H1 (cell line): ENCODE results near the gene MED13. TPM values are rescaled to one million over a fixed set of nuclear protein-coding genes. Genes with fewer than 3 reads are reported as not detected.

Experiments used
- CTCF ChIA-PET: fragments of 300-600 bp; sonication (Branson Sonifier 250); formaldehyde crosslinking; loops from one replicate; lab custom pipeline; 2021; ENCODE audit not compliant: partially characterized antibody; lab: Charles Lee
- POLR2A ChIA-PET: fragments of 300-600 bp; sonication (Branson Sonifier 250); formaldehyde crosslinking; loops from one replicate; lab custom pipeline; 2021; ENCODE audit warnings: inconsistent platforms; ENCODE audit not compliant: partially characterized antibody; lab: Charles Lee
- DNase-seq, 2 experiments: peaks; one replicate each; pipeline versions ENCODE4 v3.0.0 to v3.0.0-alpha.2; 2010 to 2022; ENCODE audit warnings: low spot score in 2 of 2, low read depth in 1 of 2, mixed read lengths in 1 of 2
- FAIRE-seq: peaks from 2 replicates; lab custom pipeline; 2011; peaks lifted over from hg19 to GRCh38; lab: Jason Lieb, UNC
- H2AFZ ChIP-seq: 2 replicates; pipeline ENCODE4 v1.8.1; 2012; ENCODE audit warnings: low read length, inconsistent platforms
- H2AK5ac ChIP-seq: 2 replicates; pipeline ENCODE4 v1.6.1; 2013; ENCODE audit warnings: low read depth, low read length
- H2BK120ac ChIP-seq: replicated peaks from 2 replicates; pipeline ENCODE3; 2013; ENCODE audit warnings: low read depth, low read length, inconsistent platforms
- H2BK12ac ChIP-seq: 2 replicates; pipeline ENCODE4 v1.6.1; 2013; ENCODE audit warnings: low read depth, low read length
- H2BK15ac ChIP-seq: 2 replicates; pipeline ENCODE4 v1.6.1; 2013; ENCODE audit warnings: low read length
- H2BK20ac ChIP-seq: 2 replicates; pipeline ENCODE4 v1.6.1; 2013; ENCODE audit warnings: low read length
- H2BK5ac ChIP-seq: 2 replicates; pipeline ENCODE4 v1.6.1; 2013; ENCODE audit warnings: low read depth, low read length
- H3K14ac ChIP-seq: 2 replicates; pipeline ENCODE4 v1.6.1; 2013; ENCODE audit warnings: inconsistent platforms; ENCODE audit not compliant: insufficient read length
- H3K18ac ChIP-seq: 2 replicates; pipeline ENCODE4 v1.6.1; 2013; ENCODE audit warnings: low read length; ENCODE audit errors: extremely low read depth
- H3K23ac ChIP-seq: 2 replicates; pipeline ENCODE4 v1.6.1; 2013; ENCODE audit warnings: inconsistent platforms; ENCODE audit not compliant: insufficient read length
- H3K23me2 ChIP-seq: 2 replicates; pipeline ENCODE4 v1.6.1; 2013; ENCODE audit warnings: low read depth, low read length
- H3K27ac ChIP-seq: 2 replicates; pipeline ENCODE4 v1.6.1; 2011; ENCODE audit warnings: low read depth, low read length, inconsistent platforms
- H3K27me3 ChIP-seq, 4 experiments: replicated peaks in 1 of 4; 1 replicate in 1 of 4; 2 replicates in 3 of 4; pipeline versions ENCODE4 v1.6.1 to v1.8.1; 2011 to 2013; ENCODE audit warnings: low read length in 3 of 4, mild to moderate bottlenecking in 3 of 4, inconsistent platforms in 2 of 4, mixed read lengths in 2 of 4, moderate library complexity in 1 of 4; ENCODE audit not compliant: control insufficient read depth in 3 of 4, insufficient read depth in 3 of 4; ENCODE audit errors: extremely low read depth in 1 of 4
- H3K36me3 ChIP-seq, 4 experiments: 2 replicates each; pipeline versions ENCODE4 v1.6.1 to v1.8.1; 2011 to 2013; ENCODE audit warnings: mild to moderate bottlenecking in 4 of 4, low read length in 3 of 4, moderate library complexity in 2 of 4, control low read depth in 1 of 4, inconsistent platforms in 1 of 4; ENCODE audit not compliant: insufficient read depth in 4 of 4, control insufficient read depth in 2 of 4
- H3K4ac ChIP-seq: replicated peaks from 2 replicates; pipeline ENCODE3; 2013; ENCODE audit warnings: low read length, low read depth, mixed read lengths, inconsistent platforms; ENCODE audit not compliant: insufficient read length
- H3K4me1 ChIP-seq, 4 experiments: replicated peaks in 1 of 4; 1 replicate in 1 of 4; 2 replicates in 3 of 4; pipeline versions ENCODE4 v1.6.1 to v1.8.1; 2011 to 2013; ENCODE audit warnings: low read length in 3 of 4, inconsistent platforms in 2 of 4, mixed read lengths in 1 of 4; ENCODE audit not compliant: insufficient read depth in 4 of 4, control insufficient read depth in 3 of 4
- H3K4me2 ChIP-seq, 2 experiments: 2 replicates each; pipeline versions ENCODE4 v1.6.1 to v1.8.1; 2011 to 2013; ENCODE audit warnings: low read depth in 2 of 2, low read length in 2 of 2, control low read depth in 1 of 2, inconsistent platforms in 1 of 2, mild to moderate bottlenecking in 1 of 2; ENCODE audit not compliant: insufficient read depth in 1 of 2
- H3K4me3 ChIP-seq, 4 experiments: fragments of 200-600, 300-600 bp in 1 of 4; sonication (generic), shearing (Covaris generic), sonication (Bioruptor Twin) in 1 of 4; 2 replicates each; pipeline versions ENCODE4 v1.5.1 to v1.8.1; 2011 to 2016; ENCODE audit warnings: low read length in 4 of 4, low read depth in 3 of 4, control low read depth in 2 of 4, inconsistent platforms in 2 of 4, mild to moderate bottlenecking in 2 of 4, mixed read lengths in 1 of 4, moderate library complexity in 1 of 4; ENCODE audit not compliant: insufficient read depth in 2 of 4; ENCODE audit errors: extremely low read depth in 1 of 4
- H3K56ac ChIP-seq: replicated peaks from 2 replicates; pipeline ENCODE3; 2013; ENCODE audit warnings: low read depth, mild to moderate bottlenecking, mixed read lengths, low read length, inconsistent platforms; ENCODE audit not compliant: insufficient read length
- H3K79me1 ChIP-seq: 2 replicates; pipeline ENCODE4 v1.6.1; 2013; ENCODE audit warnings: low read depth, low read length, control low read depth
- H3K79me2 ChIP-seq, 2 experiments: 2 replicates each; pipeline versions ENCODE4 v1.6.1 to v1.8.1; 2012 to 2013; ENCODE audit warnings: low read length in 2 of 2, mild to moderate bottlenecking in 2 of 2, inconsistent platforms in 1 of 2; ENCODE audit not compliant: insufficient read depth in 2 of 2, control insufficient read depth in 1 of 2
- H3K9ac ChIP-seq, 4 experiments: replicated peaks in 1 of 4; 1 replicate in 1 of 4; 2 replicates in 3 of 4; pipeline versions ENCODE4 v1.6.1 to v1.8.1; 2011 to 2013; ENCODE audit warnings: low read depth in 3 of 4, low read length in 3 of 4, control low read depth in 2 of 4, mild to moderate bottlenecking in 2 of 4, moderate library complexity in 2 of 4, inconsistent platforms in 1 of 4; ENCODE audit errors: extremely low read depth in 1 of 4
- H3K9me3 ChIP-seq, 2 experiments: 2 replicates each; pipeline versions ENCODE4 v1.6.1 to v1.8.1; 2012 to 2013; ENCODE audit warnings: mild to moderate bottlenecking in 2 of 2, moderate library complexity in 2 of 2, control low read depth in 1 of 2, inconsistent platforms in 1 of 2, low read depth in 1 of 2, low read length in 1 of 2, mixed read lengths in 1 of 2; ENCODE audit not compliant: insufficient read depth in 2 of 2
- H4K20me1 ChIP-seq, 2 experiments: replicated peaks in 1 of 2; 2 replicates each; pipeline versions ENCODE3 to v1.8.1; 2011 to 2013; ENCODE audit warnings: inconsistent platforms in 2 of 2, low read length in 2 of 2, mild to moderate bottlenecking in 1 of 2; ENCODE audit not compliant: insufficient read depth in 2 of 2, control insufficient read depth in 1 of 2
- H4K5ac ChIP-seq: 2 replicates; pipeline ENCODE4 v1.6.1; 2013; ENCODE audit warnings: low read length, low read depth, mixed read lengths, inconsistent platforms; ENCODE audit not compliant: insufficient read length
- H4K8ac ChIP-seq: 2 replicates; pipeline ENCODE4 v1.8.0; 2013; ENCODE audit warnings: mild to moderate bottlenecking, moderate library complexity, low read length, inconsistent platforms; ENCODE audit not compliant: insufficient read depth; ENCODE audit errors: extremely low read depth
- H4K91ac ChIP-seq: replicated peaks from 2 replicates; pipeline ENCODE3; 2013; ENCODE audit warnings: low read length, mixed read lengths, inconsistent platforms; ENCODE audit not compliant: insufficient read length
- ASH2L ChIP-seq: fragments of 200-600, 300-600 bp; sonication (generic); IDR thresholded peaks from one replicate; pipeline ENCODE4 v1.7.1; 2017; ENCODE audit warnings: low read length
- CHD2 ChIP-seq: IDR thresholded peaks from 2 replicates; pipeline ENCODE4 v1.6.1; 2012; ENCODE audit warnings: low read length, improper control_type of control experiment
- E2F6 ChIP-seq: IDR thresholded peaks from 2 replicates; pipeline ENCODE4 v1.6.1; 2012; ENCODE audit warnings: inconsistent platforms
- JUN ChIP-seq: IDR thresholded peaks from 2 replicates; pipeline ENCODE4 v1.6.1; 2011; ENCODE audit warnings: low read depth, mild to moderate bottlenecking, improper control_type of control experiment, low read length
- KDM4A ChIP-seq: IDR thresholded peaks from one replicate; pipeline ENCODE4 v1.7.1; 2012; ENCODE audit warnings: low read depth, mild to moderate bottlenecking, moderate library complexity, low read length, inconsistent platforms; ENCODE audit not compliant: severe bottlenecking
- KDM5A ChIP-seq: fragments of 200-600 bp; IDR thresholded peaks from 2 replicates; pipeline ENCODE4 v1.7.1; 2012; ENCODE audit warnings: mild to moderate bottlenecking, low read length, inconsistent platforms, mixed read lengths
- NANOG ChIP-seq: IDR thresholded peaks from 2 replicates; pipeline ENCODE4 v1.6.1; 2011; ENCODE audit warnings: low read length, low read depth, mild to moderate bottlenecking, inconsistent platforms; ENCODE audit not compliant: insufficient read depth, poor library complexity, severe bottlenecking
- NRF1 ChIP-seq: IDR thresholded peaks from 2 replicates; pipeline ENCODE4 v1.6.1; 2011; ENCODE audit warnings: mild to moderate bottlenecking, low read depth, low read length, improper control_type of control experiment
- POLR2A ChIP-seq, 2 experiments: IDR thresholded peaks; 1 replicate in 1 of 2; 2 replicates in 1 of 2; pipeline ENCODE4 v1.6.1; 2011; ENCODE audit warnings: low read depth in 2 of 2, low read length in 2 of 2, mild to moderate bottlenecking in 2 of 2; ENCODE audit errors: control extremely low read depth in 1 of 2
- RBBP5 ChIP-seq: IDR thresholded peaks from 2 replicates; pipeline ENCODE4 v1.7.1; 2012; ENCODE audit warnings: low read depth, mild to moderate bottlenecking, inconsistent platforms, low read length, moderate library complexity, borderline replicate concordance
- SP1 ChIP-seq: IDR thresholded peaks from 2 replicates; pipeline ENCODE4 v1.6.1; 2011; ENCODE audit warnings: low read depth, low read length
- SP2 ChIP-seq: IDR thresholded peaks from 2 replicates; pipeline ENCODE4 v1.6.1; 2012; ENCODE audit warnings: mild to moderate bottlenecking, low read length, inconsistent platforms
- TAF1 ChIP-seq: IDR thresholded peaks from 2 replicates; pipeline ENCODE4 v1.6.1; 2011; ENCODE audit warnings: mild to moderate bottlenecking, low read depth, low read length
- ZNF274 ChIP-seq: IDR thresholded peaks from 2 replicates; pipeline ENCODE4 v1.7.0; 2012; ENCODE audit warnings: low read length, borderline replicate concordance; ENCODE audit errors: extremely low read depth
- WGBS, 2 experiments: shearing (Covaris generic) in 1 of 2; methylation state at CpG; one replicate each; pipeline versions ENCODE4 v1.1.6 to v1.1.7; 2013 to 2015; ENCODE audit warnings: low lambda C conversion rate in 2 of 2, mixed read lengths in 2 of 2, inconsistent platforms in 1 of 2, low coverage in 1 of 2, missing lambda C conversion rate in 1 of 2; ENCODE audit not compliant: insufficient replicate concordance in 2 of 2, insufficient coverage in 1 of 2, insufficient read length in 1 of 2; ENCODE audit errors: extremely low coverage in 1 of 2, missing lambda C conversion rate in 1 of 2; 5-methylcytosine and 5-hydroxymethylcytosine counted together
- polyA plus RNA-seq, 7 experiments: library from polyadenylated mRNA; depleted of rRNA in 3 of 7; stranded (reverse) in 5 of 7; unstranded in 2 of 7; fragments of >200 nt in 5 of 7; fragments of 200-250 nt in 2 of 7; gene quantifications; 1 replicate in 5 of 7; 2 replicates in 1 of 7; 4 replicates in 1 of 7; pipeline versions ENCODE4 v1.2.1 to v1.2.3, GENCODE V29; 2011 to 2013; ENCODE audit warnings: missing spikeins in 2 of 7, mixed read lengths in 2 of 7
- total RNA-seq: library from RNA; stranded (reverse); fragmentation: NEBNext Ultra II Directional; extraction: Animal tissue kit (Norgen Biotek cat#: 25700); gene quantifications from 2 replicates; pipeline ENCODE4 v1.2.1, GENCODE V29; 2021

The MED13 gene
- total and polyA plus RNA-seq, 2 of the 8 experiments (the other 6 are each of a cell fraction or from before 2014, with no cell fraction given), result 11.3 to 44.8 TPM

- no peak overlapping the region for H2BK12ac ChIP-seq
- no peaks in the 10 kb centered on the region for H3K27me3 ChIP-seq
- no peaks in the 10 kb centered on the region for H3K9me3 ChIP-seq
- no peak overlapping the region for H3K27ac ChIP-seq
- H2BK20ac ChIP-seq, result no peak overlapping the region
- no peak overlapping the region for H2AFZ ChIP-seq
- H3K23ac ChIP-seq, result no peak overlapping the region
- no peaks in the 10 kb centered on the region for H3K79me1 ChIP-seq
- H2BK15ac ChIP-seq, result no peak overlapping the region
- 84% methylated on average over 1 of the region's 1 CpG; no CpG with 5 or more reads in 1 of the 2 experiments for WGBS, 2 experiments
- no peak overlapping the region for H2BK5ac ChIP-seq
- no peak overlapping the region for H2BK120ac ChIP-seq
- H3K56ac ChIP-seq, result no peak overlapping the region
- H3K36me3 ChIP-seq, result no peaks in the 10 kb centered on the region
- H4K8ac ChIP-seq, result no peak overlapping the region
- H3K4ac ChIP-seq, result no peak overlapping the region
- no peak overlapping the region for H2AK5ac ChIP-seq
- no peak overlapping the region for H4K5ac ChIP-seq
- no peaks in the 10 kb centered on the region for H3K79me2 ChIP-seq
- no peak for FAIRE-seq
- H3K9ac ChIP-seq, result no peak overlapping the region
- no peak for TF ChIP-seq RBBP5
- TF ChIP-seq TAF1, result no peak
- TF ChIP-seq KDM5A, result no peak
- no peak for TF ChIP-seq E2F6
- TF ChIP-seq ASH2L, result no peak
- no peak for TF ChIP-seq ZNF274
- no peak for TF ChIP-seq SP1
- no peak for TF ChIP-seq POLR2A (IDR thresholded peaks at IDR 0.05; ENCODE audit: control extremely low read depth in 1 of 2, low read depth in 2 of 2, low read length in 2 of 2)
- no peak for TF ChIP-seq JUN
- no peak for TF ChIP-seq NRF1
- TF ChIP-seq NANOG, result no peak
- TF ChIP-seq SP2, result no peak
- no peak for TF ChIP-seq KDM4A
- no peak for TF ChIP-seq CHD2
- no peaks in the 10 kb centered on the region for H4K20me1 ChIP-seq
- no peaks in the 10 kb centered on the region for H3K23me2 ChIP-seq
- peaks cover 0 to 3% (median 0%) of the 10 kb centered on the region in 4 experiments; a peak in 2 of 7 replicates for H3K4me1 ChIP-seq
- H4K91ac ChIP-seq, result no peak overlapping the region
- DNase-seq, result no peak
- H3K18ac ChIP-seq, result no peak overlapping the region
- POLR2A ChIA-PET, result no interaction called here
- H3K14ac ChIP-seq, result no peak overlapping the region
- H3K4me2 ChIP-seq, result no peak overlapping the region
- H3K4me3 ChIP-seq, result no peak overlapping the region
- CTCF ChIA-PET, result interaction anchor here (1.0 to 2.8 kb wide), 2 partner anchors 10 to 510 kb away, joined by 3 to 16 read pairs; no protein-coding TSS in a partner anchor
Observed at GRCh38 chr17:62100055-62100454, 35.0 kb upstream of the MED13 start.
